ENCODE results near the gene SZRD1. TPM values are rescaled to one million over a fixed set of nuclear protein-coding genes. Genes with fewer than 3 reads are reported as not detected.
A peak's percentile ranks its signal among the peaks of the same experiment; 100 is the strongest.

SZRD1 gene
- total and polyA plus RNA-seq, 9 of the 15 experiments (the other 6 are each of a cell fraction or from before 2014, with no cell fraction given): 3.9 to 149 (median 82.5) TPM

GRCh38 chr1:16367968-16368890 is 1.2 kb downstream of the SZRD1 start (continued):
- TF ChIP-seq UBTF (IDR thresholded peaks at IDR 0.05; ENCODE audit: borderline replicate concordance in 1 of 2, low read depth in 2 of 2, low read length in 2 of 2) (0 out of 4 replicates have a peak, but pooled peaks of 1 of the 2 experiments have one; percentile 8), TSHZ1 (CRISPR knock-in tag; IDR thresholded peaks at IDR 0.05) (no peak), POLR2AphosphoS5 (IDR thresholded peaks at IDR 0.05; ENCODE audit: control insufficient read depth, insufficient read depth, low read depth, low read length) (0 out of 2 replicates have a peak, but pooled peaks have one; percentile 26), NELFE (IDR thresholded peaks at IDR 0.05; ENCODE audit: insufficient read depth, insufficient read length) (no peak), FIP1L1 (IDR thresholded peaks at IDR 0.05; ENCODE audit: low read depth, low read length, poor library complexity, severe bottlenecking) (no peak), PHF20 (IDR thresholded peaks at IDR 0.05; ENCODE audit: partially characterized antibody) (no peak), ZNF134 (CRISPR knock-in tag; conservative IDR thresholded peaks at IDR 0.05) (no peak), ZNF780A (CRISPR knock-in tag; IDR thresholded peaks at IDR 0.05) (no peak), OTX1 (CRISPR knock-in tag; IDR thresholded peaks at IDR 0.05) (no peak), KDM2B (CRISPR knock-in tag; IDR thresholded peaks at IDR 0.05) (no peak), GTF2A2 (tag; IDR thresholded peaks at IDR 0.05) (no peak), NFATC3 (IDR thresholded peaks at IDR 0.05) (no peak), SP1 (CRISPR knock-in tag; IDR thresholded peaks at IDR 0.05) (no peak), ZNF395 (CRISPR knock-in tag; IDR thresholded peaks at IDR 0.05) (no peak), BRD4 (IDR thresholded peaks at IDR 0.05) (no peak), SNAPC5 (CRISPR knock-in tag; IDR thresholded peaks at IDR 0.05) (no peak), MCM3 (IDR thresholded peaks at IDR 0.05) (no peak)
